UCSD-AML1 (cell line): ENCODE data around the gene RCAN2.

ENCODE experiments used
- DNase-seq: peaks from one replicate; lab custom pipeline; 2025; ENCODE audit not compliant: unreplicated experiment; lab: John Stamatoyannopoulos, UW

RCAN2 gene

GRCh38 chr6:46262928-46263706 is 228.1 kb downstream of the RCAN2 start:
- DNase-seq = no peak

DNA sequence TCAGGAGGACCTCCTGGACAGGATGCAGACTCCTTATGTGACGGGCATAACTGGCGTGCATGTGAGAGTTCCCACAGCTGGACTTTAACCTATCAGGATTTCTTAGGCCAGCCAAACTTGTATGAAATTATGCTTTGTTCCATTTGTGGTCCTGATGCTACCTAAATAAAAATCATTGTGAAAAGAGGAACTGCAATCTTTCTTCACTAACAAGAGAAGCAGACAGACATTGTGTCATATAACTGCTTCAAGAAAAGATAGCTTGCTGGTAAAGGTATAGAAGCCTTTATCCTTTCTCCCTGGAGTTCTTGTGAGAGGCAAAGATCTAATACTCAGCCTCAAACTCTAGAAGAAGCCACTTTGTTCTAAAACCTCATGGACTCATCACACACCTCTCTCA is 233.0 kb downstream of the RCAN2 start:
- no peak for DNase-seq

DNA sequence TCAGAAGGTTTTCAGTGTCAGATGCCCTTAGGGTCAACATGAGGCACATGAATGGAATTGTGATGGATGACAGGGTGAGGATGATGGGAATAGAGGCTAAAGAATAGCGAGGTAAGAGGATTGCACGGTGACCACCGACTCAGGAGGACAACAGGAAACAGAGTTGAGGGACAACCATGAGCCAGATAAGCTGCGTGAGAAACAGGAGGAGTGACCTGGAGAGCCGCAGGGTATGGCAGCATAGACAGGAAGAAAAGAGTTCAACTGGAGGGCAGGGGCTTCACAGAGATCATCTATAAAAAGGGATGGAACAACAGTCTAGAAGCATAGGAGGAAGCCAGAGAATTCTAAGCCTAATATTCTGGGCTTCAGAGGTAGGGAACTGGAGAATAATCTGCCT is 235.7 kb downstream of the RCAN2 start:
- DNase-seq = no peak

DNA sequence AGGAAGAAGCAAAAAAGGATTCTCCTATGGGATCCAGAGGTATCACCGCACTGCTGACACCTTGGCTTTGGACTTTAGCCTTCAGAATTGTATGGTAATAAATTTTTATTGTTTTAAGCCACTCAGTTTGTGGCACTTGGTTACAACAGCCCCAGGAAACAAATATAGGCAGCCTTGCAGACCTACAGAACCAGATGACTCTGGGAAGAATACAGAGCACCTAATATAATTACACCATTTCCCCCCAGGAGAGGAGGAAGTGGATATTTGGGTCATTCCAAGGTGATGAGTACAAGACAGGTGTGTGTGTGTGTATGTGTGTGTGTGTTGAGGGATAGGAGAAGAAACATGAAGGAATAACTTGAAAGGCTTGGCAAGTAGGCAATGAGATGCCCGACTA is 236.3 kb downstream of the RCAN2 start:
- DNase-seq = no peak

- no peak for DNase-seq
These were observed 236.9 kb downstream of the RCAN2 start for GRCh38 chr6:46254331-46254730.

GRCh38 chr6:46251583-46252339 is 239.5 kb downstream of the RCAN2 start:
- DNase-seq = no peak

GRCh38 chr6:46248143-46248542 is 243.1 kb downstream of the RCAN2 start:
- no peak for DNase-seq

DNA sequence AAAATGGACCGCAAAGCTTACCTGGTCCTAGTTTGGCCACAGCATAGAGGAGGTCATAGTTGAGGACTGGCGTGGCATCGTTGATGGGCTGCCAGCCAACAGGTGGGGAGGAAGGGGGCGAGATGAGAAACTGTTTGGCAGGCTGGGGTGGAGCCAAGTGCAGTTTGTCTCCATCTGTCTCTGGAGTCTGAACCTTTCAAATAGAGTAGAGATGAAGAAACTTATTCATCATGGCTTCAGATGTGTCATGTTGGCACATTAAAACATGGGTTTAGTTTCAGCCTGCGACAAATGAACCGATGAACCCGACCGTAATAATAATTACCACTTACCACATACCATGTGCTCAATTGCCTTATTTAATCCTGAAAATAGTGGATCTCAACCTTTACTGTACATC is 244.5 kb downstream of the RCAN2 start:
- no peak for DNase-seq

DNA sequence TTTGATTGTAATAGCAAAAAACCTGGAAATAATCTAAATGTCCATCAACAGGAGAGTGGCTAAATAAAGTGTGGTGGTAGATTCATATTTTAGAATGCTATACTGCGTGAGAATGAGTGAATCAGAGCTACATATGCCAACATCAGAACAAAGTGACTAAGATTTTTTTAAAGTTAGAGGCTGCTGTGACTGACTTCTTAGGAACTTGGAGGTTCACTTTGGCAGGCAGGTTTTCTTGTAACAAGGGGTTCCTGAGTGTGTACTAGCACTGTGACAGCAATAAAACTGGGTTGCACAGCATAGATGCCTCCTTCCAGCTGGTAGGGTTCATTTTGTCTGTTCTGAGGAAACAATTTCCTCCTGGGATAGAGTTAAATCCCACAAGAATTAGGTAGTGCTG is 245.2 kb downstream of the RCAN2 start:
- no peak for DNase-seq

DNA sequence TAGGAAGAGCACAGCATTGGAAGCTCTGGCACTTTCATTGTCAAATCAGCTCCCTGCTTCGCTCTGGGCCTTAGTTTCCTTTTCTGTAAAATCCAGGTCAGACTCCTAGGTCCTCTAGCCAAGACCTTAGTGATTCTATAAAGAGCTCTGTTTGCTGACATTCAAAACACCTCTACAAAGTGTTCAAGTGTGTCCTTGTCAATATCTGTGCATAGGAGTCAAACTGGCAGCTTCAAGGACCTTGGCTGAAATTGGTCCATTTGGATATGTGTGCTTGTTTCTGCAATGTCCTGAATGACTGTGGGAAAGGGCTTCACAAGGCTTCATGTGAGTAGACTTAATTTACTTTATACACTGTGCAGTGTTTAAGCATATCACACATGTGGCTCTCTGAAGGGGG is 246.6 kb downstream of the RCAN2 start:
- no peak for DNase-seq

DNA sequence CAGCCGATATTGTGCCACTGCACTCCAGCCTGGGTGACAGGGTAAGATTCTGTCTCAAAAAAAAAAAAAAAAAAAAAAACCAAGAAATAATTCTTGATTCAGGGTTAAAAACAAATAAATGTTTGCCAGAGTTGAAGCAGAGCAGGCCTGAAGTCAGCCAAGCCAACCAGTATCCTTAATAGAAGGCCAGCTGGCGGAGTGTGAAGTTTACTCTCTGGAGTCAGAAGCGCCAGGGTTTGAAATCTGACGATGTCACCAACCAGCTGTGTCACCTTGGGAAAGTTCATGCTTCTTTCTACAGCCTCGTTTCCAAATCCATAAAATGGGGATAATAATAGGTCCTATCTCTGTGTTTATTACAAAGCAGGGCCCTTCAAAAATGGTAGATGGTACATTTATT is 247.5 kb downstream of the RCAN2 start:
- DNase-seq = no peak

- no peak for DNase-seq
These were observed 248.3 kb downstream of the RCAN2 start for GRCh38 chr6:46242921-46243320.

- DNase-seq = no peak
These were observed 250.2 kb downstream of the RCAN2 start for GRCh38 chr6:46240866-46241565.

- DNase-seq = no peak
These were observed 254.5 kb downstream of the RCAN2 start for GRCh38 chr6:46236752-46237151.

- no peak for DNase-seq
These were observed 256.0 kb downstream of the RCAN2 start for GRCh38 chr6:46235242-46235641.

DNA sequence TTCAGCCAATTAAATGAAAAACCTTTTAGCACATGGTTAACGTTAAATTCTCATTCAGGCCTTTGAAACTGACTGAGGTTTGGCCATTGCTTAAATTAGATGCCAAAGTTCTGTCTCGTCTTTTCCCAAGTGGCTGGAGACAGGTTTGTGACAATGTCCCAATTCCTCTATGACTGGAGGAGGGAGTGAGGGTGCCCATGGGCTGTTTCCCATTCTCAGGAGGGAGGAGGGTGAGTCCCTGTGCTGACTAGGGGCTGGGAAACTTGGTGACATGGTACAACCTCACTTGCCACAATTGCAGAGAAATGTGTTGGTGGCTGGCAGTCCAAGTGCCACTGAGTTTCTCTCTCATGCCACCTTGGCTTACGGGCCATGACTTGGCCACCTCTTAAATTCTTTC is 256.5 kb downstream of the RCAN2 start:
- DNase-seq = no peak

- DNase-seq = no peak
These were observed 257.1 kb downstream of the RCAN2 start for GRCh38 chr6:46234156-46234556.

GRCh38 chr6:46233129-46233528 is 258.1 kb downstream of the RCAN2 start:
- DNase-seq = no peak

GRCh38 chr6:46222286-46222685 is 269.0 kb downstream of the RCAN2 start:
- no peak for DNase-seq

DNA sequence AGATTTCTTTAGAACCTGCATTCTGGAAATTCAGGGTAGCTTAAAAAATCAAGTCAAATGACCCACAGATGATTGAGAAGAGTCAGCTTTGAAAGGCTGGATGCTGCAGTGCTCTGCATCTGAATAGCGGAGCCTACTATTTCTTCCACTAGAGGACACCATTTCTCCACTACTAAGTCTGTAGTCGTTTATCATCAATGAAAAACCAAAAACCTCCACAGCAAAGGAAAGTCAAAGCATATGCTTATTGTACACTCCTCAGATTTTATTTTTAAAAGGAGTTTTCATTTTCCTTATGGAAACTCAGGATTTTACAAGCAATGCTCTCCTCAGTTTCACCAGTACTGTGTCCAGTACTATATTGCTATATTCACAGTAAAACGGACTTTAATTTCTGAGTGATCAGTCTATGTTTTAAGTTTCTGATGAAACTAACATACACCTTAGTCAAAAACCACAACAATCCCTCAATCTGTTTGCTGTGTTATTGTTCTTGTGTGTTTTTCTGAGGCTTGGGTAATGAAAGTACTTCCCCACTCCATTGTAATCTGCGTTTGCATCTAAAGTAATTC is 269.9 kb downstream of the RCAN2 start:
- DNase-seq = no peak

DNA sequence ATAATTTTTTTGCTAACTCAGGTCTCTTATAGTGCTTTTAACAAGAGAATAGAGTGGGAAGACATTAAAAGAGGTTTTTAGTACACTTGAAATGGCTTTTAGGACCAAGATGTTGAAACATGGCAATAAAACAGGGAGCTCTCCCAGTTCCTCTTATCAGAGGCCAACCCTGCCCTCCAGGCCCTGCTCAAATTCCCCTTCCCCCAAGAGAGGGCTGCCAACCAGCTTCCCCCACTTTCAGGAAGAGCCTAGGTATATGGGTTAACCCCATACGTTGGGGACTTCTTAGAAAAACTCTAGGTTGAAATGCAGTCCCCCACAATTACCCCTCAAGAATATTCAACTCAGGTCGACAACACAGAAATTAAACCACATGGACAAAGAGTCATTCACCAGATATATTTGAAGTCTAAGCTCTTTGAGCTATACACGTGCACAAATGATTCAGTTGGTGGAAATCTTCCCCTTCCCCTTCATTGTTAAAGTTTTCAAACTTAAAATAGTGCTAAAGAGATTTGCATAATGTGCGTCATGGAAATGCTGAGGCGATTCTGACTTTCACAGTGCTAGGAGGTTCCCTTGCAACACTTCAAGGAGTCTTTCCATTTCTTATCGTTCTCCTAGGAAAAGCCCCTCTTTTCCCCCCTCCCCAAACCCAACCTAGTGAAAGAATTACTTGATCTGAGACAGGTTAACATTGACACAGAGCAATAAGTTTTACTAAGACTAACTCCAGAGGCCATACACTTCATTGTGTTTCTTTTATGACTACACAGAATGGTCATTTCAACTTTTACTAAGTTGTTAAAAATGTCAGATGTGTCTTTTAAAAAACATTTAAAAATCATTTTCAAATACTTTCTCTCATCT is 270.7 kb downstream of the RCAN2 start:
- no peak for DNase-seq
